Measurements from ENCODE around the gene LRPAP1. TPM values are rescaled to one million over a fixed set of nuclear protein-coding genes. Genes with fewer than 3 reads are reported as not detected.

LRPAP1 gene
- total RNA-seq, 1 experiment from 2014 or later, result 110 TPM

DNA sequence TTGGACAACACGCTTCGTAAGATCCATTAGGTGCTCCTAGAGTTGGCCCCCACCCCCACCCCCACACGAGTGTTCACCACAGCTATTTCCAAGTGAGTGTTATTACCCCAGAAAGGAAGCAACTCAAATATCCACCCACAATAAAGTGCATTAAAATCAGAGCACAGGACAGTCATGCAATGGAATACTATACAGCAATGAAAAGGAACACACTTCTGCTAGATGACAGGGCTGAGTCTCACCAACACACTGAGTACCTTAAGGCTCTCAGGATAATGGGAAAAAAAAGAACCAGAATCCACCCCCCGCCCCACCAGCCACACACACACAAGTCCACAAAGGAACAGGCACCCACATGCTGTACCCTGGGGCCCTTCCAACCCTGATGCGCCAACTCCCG is 21.0 kb downstream of the LRPAP1 start:
- Histone ChIP-seq H3K27me3 (ENCODE audit: control insufficient read depth, insufficient read depth, low read length) (no peaks in the 10 kb centered on the region), H3K4me3 (ENCODE audit: low read depth in 2 of 2, low read length in 2 of 2) (no peak overlapping the region), H3K36me3 (ENCODE audit: control insufficient read depth, insufficient read depth, low read length) (no peaks in the 10 kb centered on the region), H3K27ac (ENCODE audit: low read length) (no peak overlapping the region), H3K4me1 (ENCODE audit: control insufficient read depth, insufficient read depth, low read length) (no peaks in the 10 kb centered on the region), H3K9me3 (ENCODE audit: control insufficient read depth, insufficient read depth, low read depth, low read length) (no peaks in the 10 kb centered on the region)
- BruUV-seq (replicated peaks), result no TSS peak
- POLR2A ChIA-PET, result no interaction called here
- CTCF ChIA-PET, result no interaction called here
- in situ Hi-C loops (cut with HindIII; ENCODE audit: low pct_unique_long_range_greater_than_20kb, low sequenced_read_pairs) (no loop called here), intact Hi-C loops (cut with micrococcal nuclease; ENCODE audit: unreplicated experiment) (no loop called here)
- TF ChIP-seq POLR2AphosphoS5 (IDR thresholded peaks at IDR 0.05; ENCODE audit: low read depth, low read length) (no peak), SIN3A (IDR thresholded peaks at IDR 0.05; ENCODE audit: borderline replicate concordance, insufficient read depth, low read depth, low read length) (no peak)
- TF ChIP-seq, protein P1, sequence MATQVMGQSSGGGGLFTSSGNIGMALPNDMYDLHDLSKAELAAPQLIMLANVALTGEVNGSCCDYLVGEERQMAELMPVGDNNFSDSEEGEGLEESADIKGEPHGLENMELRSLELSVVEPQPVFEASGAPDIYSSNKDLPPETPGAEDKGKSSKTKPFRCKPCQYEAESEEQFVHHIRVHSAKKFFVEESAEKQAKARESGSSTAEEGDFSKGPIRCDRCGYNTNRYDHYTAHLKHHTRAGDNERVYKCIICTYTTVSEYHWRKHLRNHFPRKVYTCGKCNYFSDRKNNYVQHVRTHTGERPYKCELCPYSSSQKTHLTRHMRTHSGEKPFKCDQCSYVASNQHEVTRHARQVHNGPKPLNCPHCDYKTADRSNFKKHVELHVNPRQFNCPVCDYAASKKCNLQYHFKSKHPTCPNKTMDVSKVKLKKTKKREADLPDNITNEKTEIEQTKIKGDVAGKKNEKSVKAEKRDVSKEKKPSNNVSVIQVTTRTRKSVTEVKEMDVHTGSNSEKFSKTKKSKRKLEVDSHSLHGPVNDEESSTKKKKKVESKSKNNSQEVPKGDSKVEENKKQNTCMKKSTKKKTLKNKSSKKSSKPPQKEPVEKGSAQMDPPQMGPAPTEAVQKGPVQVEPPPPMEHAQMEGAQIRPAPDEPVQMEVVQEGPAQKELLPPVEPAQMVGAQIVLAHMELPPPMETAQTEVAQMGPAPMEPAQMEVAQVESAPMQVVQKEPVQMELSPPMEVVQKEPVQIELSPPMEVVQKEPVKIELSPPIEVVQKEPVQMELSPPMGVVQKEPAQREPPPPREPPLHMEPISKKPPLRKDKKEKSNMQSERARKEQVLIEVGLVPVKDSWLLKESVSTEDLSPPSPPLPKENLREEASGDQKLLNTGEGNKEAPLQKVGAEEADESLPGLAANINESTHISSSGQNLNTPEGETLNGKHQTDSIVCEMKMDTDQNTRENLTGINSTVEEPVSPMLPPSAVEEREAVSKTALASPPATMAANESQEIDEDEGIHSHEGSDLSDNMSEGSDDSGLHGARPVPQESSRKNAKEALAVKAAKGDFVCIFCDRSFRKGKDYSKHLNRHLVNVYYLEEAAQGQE (IDR thresholded peaks at IDR 0.05; ENCODE audit: insufficient read depth in 1 of 2, low read depth in 2 of 2, low read length in 1 of 2), result no peak
- no peak for ATAC-seq
- DNase-seq (ENCODE audit: low read depth, low spot score), result no peak

DNA sequence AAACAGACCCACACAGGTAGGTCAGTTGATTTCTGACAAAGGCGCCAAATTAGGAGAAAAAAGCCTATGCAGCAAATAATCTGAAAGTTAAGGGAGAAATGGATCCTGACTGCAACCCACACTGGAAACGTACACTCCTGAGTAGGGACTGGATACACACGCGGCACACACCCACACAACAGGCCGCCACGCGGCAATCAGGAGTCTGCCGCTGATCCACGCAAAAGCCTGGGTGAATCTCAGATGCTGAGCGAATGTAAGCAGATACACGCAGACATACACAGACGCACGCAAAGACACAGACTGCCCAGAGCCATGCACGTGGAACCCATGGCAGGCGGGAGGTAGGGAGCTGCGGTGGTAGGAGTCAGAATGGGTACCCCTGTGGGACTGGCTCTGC is 21.7 kb downstream of the LRPAP1 start:
- in situ Hi-C loops (cut with HindIII; ENCODE audit: low pct_unique_long_range_greater_than_20kb, low sequenced_read_pairs) (no loop called here), intact Hi-C loops (cut with micrococcal nuclease; ENCODE audit: unreplicated experiment) (no loop called here)
- Histone ChIP-seq H3K27me3 (ENCODE audit: control insufficient read depth, insufficient read depth, low read length) (no peaks in the 10 kb centered on the region), H3K4me3 (ENCODE audit: low read depth in 2 of 2, low read length in 2 of 2) (no peak overlapping the region), H3K4me1 (ENCODE audit: control insufficient read depth, insufficient read depth, low read length) (no peaks in the 10 kb centered on the region), H3K36me3 (ENCODE audit: control insufficient read depth, insufficient read depth, low read length) (no peaks in the 10 kb centered on the region), H3K9me3 (ENCODE audit: control insufficient read depth, insufficient read depth, low read depth, low read length) (no peaks in the 10 kb centered on the region), H3K27ac (ENCODE audit: low read length) (no peak overlapping the region)
- CTCF ChIA-PET, result no interaction called here
- ATAC-seq (no peak), DNase-seq (ENCODE audit: low read depth, low spot score) (no peak)
- TF ChIP-seq, protein P1 (IDR thresholded peaks at IDR 0.05; ENCODE audit: insufficient read depth in 1 of 2, low read depth in 2 of 2, low read length in 1 of 2), result no peak
- TF ChIP-seq TCF7L2 (IDR thresholded peaks at IDR 0.05; ENCODE audit: low read depth, low read length), result no peak
- TF ChIP-seq, protein P2, sequence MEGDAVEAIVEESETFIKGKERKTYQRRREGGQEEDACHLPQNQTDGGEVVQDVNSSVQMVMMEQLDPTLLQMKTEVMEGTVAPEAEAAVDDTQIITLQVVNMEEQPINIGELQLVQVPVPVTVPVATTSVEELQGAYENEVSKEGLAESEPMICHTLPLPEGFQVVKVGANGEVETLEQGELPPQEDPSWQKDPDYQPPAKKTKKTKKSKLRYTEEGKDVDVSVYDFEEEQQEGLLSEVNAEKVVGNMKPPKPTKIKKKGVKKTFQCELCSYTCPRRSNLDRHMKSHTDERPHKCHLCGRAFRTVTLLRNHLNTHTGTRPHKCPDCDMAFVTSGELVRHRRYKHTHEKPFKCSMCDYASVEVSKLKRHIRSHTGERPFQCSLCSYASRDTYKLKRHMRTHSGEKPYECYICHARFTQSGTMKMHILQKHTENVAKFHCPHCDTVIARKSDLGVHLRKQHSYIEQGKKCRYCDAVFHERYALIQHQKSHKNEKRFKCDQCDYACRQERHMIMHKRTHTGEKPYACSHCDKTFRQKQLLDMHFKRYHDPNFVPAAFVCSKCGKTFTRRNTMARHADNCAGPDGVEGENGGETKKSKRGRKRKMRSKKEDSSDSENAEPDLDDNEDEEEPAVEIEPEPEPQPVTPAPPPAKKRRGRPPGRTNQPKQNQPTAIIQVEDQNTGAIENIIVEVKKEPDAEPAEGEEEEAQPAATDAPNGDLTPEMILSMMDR (IDR thresholded peaks at IDR 0.05), result no peak
- TF ChIP-seq POLR2AphosphoS5 (IDR thresholded peaks at IDR 0.05; ENCODE audit: low read depth, low read length), result no peak
- TF ChIP-seq SIN3A (IDR thresholded peaks at IDR 0.05; ENCODE audit: borderline replicate concordance, insufficient read depth, low read depth, low read length), result no peak
- BruUV-seq (replicated peaks), result no TSS peak
- POLR2A ChIA-PET, result no interaction called here

Measured in Panc1 (cell line).